Fibroblast of lung (primary cell): ENCODE measurements around the gene LXN.

Experiments used
- EZH2 ChIP-seq: IDR thresholded peaks from 2 replicates; pipeline ENCODE4 v1.5.1; 2012; ENCODE audit warnings: low read length, control low read depth, mild to moderate bottlenecking; ENCODE audit errors: missing control alignments
- TF ChIP-seq, protein P1 (sequence below), 2 donors: IDR thresholded peaks in 1 of 2; conservative IDR thresholded peaks in 1 of 2; 1 replicate in 1 of 2; 2 replicates in 1 of 2; pipeline ENCODE4 v1.5.1; 2011 to 2012; ENCODE audit warnings: low read length in 2 of 2, control low read depth in 1 of 2, inconsistent platforms in 1 of 2, low read depth in 1 of 2, mild to moderate bottlenecking in 1 of 2

DNA sequence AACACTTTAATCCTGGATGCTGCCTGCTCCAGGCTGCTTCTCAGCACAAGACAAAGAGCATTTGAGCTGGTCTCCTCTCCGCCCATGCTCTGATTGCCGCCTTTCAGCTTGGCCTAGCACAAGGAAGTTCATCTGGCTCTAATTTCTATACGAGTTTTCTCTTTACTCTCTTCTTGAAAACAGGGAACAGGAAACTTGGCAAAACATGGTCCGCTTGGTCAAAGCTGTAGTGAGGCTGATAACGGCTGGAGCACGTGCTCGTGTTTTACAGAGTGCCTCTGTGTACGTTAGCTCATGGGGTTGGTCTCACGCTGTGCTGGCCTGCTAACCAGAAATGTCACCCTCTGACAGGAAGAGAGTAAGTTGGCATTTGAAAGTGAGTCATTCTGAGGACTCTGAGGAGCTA, 40.6 kb upstream of the LXN start:
- TF ChIP-seq, protein P1, sequence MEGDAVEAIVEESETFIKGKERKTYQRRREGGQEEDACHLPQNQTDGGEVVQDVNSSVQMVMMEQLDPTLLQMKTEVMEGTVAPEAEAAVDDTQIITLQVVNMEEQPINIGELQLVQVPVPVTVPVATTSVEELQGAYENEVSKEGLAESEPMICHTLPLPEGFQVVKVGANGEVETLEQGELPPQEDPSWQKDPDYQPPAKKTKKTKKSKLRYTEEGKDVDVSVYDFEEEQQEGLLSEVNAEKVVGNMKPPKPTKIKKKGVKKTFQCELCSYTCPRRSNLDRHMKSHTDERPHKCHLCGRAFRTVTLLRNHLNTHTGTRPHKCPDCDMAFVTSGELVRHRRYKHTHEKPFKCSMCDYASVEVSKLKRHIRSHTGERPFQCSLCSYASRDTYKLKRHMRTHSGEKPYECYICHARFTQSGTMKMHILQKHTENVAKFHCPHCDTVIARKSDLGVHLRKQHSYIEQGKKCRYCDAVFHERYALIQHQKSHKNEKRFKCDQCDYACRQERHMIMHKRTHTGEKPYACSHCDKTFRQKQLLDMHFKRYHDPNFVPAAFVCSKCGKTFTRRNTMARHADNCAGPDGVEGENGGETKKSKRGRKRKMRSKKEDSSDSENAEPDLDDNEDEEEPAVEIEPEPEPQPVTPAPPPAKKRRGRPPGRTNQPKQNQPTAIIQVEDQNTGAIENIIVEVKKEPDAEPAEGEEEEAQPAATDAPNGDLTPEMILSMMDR (conservative IDR thresholded peaks at IDR 0.05 in 1 of 2, IDR thresholded peaks at IDR 0.05 in 1 of 2; ENCODE audit: low read depth in 1 of 2, low read length in 2 of 2): no peak
- TF ChIP-seq EZH2: no peak
